ENCODE data around the gene VPS35.

Gene VPS35
- total RNA-seq = 58.3 reads per million, percentile 72 among the genes with 10 or more reads in this experiment

DNA sequence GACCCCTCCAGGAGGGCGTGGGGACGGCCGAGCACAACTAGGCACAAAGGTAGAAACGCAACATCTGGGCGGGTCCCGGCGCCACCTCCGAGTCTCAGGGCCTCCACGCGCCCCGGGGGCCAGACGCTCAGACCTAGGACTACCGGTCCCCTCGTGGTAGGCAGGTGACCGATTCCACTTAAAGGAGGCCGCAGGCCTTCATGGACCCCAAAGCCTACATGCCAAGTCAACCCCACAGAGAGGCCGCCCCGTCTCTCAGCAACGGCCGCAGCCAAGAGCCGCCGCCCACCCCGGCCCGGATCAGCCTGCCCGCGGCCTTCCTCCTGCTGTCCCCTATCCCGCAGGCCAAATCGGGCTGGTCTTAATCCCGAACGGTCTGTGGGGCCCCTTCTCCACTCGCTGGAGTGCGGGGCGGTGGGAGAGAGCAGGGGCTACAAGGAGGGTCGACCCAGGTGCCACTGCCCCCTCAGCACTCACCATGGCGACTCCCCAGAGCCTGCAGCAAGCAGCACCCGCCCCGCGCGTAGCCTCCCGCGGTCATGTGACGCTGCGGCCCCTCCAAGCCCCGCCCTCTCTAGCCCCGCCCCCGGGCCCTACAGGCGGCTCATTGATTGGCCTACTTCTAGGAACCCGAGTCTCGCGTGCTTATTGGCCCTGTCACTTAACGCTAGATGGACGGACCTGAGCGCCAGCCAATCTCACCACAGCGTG is at the start of gene VPS35:
Gene VPS35 (minus strand): TSS at position 525 of the 711 bp plus-strand sequence. CDS start 45 bp downstream, at position 480.
- peak; percentile 100 for DNase-seq

DNA sequence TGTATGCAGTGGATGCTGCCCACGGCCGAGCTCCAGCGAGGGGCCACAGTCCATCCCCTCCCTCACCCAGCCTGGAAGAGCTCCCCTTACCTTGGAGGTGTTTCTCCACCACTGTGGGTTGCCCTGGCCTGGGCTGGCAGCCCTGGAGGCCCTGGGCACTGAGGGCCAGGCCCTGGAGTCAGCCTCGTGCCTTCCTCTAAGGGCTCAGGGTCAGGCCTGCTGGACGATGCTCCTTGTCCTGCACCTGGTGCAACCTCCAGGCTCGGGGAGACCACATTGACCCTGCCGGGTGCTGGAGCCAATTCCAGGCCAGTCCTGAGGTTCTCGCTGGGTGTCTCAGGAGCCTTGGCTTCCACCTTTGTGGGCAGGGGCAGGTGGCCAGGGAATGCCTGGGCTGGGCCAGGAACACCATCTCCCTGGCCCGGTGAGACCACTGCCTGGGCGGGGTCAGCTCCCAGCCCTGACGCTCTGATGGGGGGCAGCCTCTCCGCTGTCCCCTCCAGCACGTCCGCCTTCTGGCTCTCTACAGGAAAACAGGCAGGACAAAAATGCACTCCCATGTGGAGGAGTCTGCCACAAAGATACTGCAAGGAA is 48.7 kb upstream of the VPS35 start:
- no peak for DNase-seq

DNA sequence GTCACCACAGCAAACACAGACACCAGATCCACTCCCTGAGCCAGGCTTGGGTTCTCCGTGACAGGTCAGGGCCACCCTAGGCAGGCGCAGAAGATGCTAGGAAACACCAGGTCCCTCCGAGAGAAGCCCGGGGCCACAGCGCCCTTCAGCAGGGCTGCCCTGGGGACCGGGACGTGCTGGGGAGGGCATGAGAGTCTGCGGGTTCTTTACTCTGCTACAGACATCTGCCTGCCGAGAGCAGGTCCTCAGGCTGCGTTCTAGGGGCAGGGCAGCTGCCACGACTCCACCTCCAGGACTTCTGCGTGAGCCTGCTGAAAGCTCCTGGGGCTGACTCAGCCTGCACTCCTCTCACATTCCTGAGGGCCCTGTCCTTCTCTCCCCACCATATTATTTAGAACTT is 47.7 kb upstream of the VPS35 start:
- DNase-seq = no peak

DNA sequence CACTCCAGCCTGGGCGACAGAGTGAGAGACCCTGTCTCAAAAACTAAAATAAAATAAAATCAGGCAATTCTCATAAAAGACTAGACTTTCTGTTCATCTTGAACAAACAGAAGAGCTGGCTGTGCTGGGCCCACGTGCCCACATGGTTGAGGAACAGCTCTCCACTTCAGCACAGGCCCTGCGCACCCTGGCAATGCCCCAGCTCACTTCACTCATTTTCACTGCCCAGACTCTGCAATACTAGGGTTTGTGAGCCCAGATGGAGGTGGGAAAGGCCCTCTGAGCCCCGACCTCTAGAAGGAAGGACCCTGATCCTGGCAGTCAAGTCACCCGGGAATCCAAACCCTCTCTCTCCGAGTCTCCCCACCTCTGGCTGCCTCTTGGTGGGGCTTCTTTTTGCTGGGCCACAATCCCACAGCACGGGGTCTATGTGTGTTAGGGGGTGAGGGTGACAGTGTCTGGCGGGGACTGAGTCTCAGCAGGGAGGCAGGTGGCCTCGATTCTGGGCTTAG is 44.4 kb upstream of the VPS35 start:
- DNase-seq = no peak

DNA sequence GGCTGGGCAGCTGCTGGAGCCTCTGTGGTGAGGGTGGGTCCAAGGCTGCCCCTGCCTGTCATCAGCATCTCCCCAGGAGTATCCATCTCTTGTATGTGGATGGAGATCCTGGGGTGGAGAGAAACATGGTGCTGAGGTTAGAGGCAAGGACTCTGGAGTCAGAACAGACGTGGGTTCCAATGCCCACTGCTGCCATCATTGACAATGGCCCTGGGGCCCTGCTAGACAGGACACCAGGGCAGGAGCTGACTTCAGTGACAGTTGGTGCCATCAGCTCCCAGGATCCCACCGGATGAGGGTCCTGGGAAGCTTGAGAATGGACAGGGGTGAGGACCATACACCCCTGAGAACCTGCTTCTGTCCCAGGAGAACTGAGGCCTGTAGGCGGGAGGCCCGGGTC is 43.6 kb upstream of the VPS35 start:
- DNase-seq = no peak

GRCh38 chr16:46731691-46732555 is 42.9 kb upstream of the VPS35 start:
- DNase-seq = no peak

DNA sequence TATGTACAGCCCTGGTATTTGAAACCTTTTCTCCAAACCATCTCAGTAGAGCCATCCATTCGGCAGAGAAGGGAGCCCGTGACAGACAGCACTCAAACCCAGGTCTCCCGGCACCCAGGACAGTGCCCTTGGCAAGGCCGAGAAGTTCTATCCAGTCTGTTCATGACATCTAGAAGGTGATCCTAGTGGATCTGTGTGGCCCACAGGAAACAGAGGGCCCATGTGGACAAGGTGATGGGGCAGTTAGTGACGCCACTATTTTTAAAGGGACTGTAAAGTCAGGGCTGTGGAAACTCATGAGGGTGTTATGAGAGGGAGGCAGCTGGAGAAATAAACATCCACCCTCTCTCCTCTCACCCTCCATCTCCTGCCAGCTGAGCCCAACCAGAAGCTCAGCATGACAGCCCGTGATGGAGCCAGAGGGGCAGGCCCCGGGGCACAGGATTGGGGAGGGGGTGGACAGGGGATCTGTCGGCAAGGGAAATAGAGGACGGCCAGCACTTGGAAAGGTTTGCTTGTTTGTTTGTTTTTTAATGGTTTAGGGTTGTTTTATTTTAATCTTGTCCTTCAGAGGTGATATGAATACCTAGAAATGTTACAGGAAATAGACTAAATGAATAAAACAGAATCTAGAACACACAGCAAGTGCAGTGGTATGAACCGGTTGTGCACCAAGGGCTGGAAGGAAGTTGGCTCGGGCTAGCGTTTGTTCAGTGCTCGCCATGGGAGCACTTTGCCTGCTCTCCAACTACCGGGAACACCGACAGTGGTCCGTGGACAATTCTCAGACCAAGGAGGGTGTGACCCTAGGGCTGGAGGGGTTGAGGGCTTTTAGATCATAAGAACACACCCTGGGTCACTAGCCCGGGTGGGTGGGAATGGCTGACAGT is 42.1 kb upstream of the VPS35 start:
- no peak for DNase-seq

DNA sequence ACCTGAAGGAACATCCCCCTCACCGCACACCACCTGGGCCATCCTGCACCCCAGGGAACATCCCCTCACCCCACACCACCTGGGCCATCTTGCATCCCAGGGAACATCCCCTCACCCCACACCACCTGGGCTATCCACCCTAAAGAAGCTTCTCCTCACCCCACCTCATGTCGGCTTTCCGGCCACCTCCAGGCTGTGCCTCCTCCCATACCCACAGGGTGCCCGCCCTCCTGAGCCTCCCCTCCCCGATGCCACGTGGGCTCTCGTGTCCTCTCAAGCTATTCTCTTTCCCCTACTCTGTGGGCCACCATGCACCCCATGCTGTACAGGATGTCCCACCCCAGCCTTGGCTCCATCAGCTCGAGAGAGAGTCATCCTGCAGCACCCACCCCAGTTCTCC is 41.1 kb upstream of the VPS35 start:
- no peak for DNase-seq

- DNase-seq = no peak
These were observed 40.5 kb upstream of the VPS35 start for GRCh38 chr16:46729326-46729995.

- DNase-seq = no peak
These were observed 39.8 kb upstream of the VPS35 start for GRCh38 chr16:46728806-46729205.

DNA sequence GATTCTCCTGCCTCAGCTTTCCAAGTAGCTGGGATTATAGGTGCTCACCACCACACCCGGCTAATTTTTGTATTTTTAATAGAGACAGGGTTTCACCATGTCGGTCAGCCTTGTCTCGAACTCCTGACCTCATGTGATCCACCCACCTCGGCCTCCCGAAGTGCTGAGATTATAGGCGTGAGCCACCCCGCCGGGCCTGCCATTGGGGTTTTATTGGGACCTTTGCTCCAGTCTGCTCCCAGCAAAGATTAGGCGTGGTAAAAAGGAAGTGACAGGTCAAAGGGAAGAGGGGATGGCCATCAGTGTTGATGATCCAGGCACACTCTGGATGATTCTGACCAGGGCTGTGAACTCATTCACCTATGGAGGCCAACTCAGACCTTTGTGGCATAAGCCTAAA is 38.7 kb upstream of the VPS35 start:
- no peak for DNase-seq

DNA sequence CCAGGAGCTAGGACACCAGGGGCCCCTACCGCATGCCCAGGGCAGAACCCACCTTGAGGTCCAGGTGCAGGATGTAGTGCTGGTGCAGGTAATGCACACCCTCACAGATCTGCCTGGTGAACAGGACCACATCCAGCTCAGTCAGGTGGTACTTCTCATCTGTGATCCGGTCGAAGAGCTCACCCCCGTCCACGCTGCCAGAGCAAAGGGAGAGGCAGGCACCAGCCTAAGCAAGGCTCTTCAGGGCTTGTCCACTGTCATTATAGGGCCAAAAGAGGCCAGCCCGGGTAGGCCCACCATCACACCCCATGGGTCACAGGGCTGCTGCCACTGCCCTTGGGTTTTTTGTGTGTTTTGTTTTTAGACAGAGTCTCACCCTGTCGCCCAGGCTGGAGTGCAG is 38.2 kb upstream of the VPS35 start:
- no peak for DNase-seq

GRCh38 chr16:46721885-46722284 is 32.9 kb upstream of the VPS35 start:
- DNase-seq = no peak

GRCh38 chr16:46720619-46721018 is 31.6 kb upstream of the VPS35 start:
- DNase-seq = no peak

DNA sequence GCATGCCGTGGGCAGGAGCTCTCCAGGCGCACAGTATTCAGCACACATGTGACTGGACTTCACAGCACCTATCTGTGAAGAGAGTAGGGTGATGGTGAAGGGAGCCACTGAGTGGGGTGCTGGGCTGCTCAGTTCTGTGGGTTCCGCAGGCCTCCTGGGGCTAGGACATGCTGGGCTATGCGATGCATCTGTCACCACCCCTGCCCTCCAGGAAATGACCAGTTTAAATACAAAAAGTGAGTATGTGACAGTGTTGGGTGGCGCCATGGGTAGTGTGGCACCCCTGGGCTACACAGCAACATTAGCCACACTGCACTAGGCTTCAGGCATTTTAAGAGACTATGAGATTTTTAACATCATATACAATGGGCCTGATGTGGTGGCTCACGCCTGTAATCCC is 30.6 kb upstream of the VPS35 start:
- no peak for DNase-seq

- no peak for DNase-seq
These were observed 29.2 kb upstream of the VPS35 start for GRCh38 chr16:46718214-46718613.

GRCh38 chr16:46717692-46718091 is 28.7 kb upstream of the VPS35 start:
- no peak for DNase-seq

GRCh38 chr16:46715769-46716305 is 26.9 kb upstream of the VPS35 start:
- DNase-seq = no peak

DNA sequence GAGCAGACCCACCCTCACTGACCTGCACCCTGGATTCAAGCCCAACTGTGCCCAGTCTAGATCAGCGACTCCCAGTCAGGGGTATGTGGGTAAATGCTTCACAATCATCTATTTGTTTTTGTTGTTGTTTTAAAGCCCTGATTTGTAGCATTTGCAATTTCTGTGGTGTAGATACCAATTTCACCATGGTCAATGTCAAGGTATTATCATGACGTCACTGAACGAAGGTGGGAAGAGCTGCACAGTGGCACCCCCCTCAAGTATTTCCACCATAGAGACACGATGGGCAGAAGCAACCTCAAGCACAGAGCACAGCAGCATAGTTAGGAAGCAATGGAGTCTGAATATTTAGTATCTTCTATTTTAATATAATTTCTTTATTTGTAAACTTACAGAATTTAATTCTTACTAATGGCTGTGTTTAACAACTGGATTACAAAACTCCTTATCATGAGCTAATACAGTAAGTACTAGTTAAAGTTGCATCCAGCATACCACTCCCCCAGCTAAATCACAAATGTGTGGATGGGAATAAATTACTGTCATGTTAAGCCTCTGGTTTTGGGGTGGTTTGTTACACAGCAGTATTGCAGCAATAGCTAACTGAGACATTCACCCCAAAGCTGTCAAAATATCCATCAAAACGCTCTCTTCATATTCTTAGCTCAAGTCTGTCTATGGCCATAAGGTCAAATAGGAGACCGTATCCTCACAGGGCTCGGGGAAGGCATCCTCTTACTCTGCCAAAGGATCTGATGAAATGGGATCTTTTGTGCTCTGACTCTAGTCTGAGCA is 26.0 kb upstream of the VPS35 start:
- DNase-seq = no peak

DNA sequence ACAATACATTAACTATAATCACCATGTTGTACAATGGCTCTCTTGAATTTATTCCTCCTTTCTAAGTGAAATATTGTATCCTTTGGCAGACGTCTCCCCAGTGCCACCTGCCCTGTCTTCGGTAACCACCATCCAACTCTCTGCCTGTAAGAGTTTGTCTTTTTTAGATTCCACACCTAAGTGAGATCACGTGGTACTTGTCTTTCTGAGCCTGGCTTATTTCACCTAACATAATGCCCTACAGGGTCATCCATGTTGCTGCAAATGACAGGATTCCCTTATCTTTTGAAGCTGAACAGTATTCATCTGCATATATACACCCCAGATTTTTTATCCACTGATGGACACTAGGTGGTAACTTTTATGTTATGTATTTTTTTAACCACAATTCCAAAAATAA is 24.7 kb upstream of the VPS35 start:
- no peak for DNase-seq

DNA sequence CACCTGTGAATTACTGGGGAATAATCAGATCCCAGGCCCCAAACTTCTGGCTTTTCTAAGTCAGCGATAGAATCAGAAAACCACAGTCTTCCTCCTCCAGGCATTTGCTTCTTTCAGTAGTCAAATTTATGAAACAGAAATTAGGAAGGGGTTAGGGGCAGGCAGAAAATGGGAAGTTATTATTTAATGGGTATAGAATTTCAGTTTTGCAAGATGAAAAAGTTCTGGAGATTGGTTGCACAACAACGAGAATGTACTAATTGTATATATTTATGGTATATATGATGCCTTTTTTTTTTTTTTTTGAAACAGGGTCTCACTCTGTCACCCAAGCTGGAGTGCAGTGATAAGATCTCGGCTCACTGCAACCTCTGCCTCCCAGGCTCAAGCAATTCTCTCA is 23.9 kb upstream of the VPS35 start:
- no peak for DNase-seq
